ENCODE data around the gene PLXNA4. TPM values are rescaled to one million over a fixed set of nuclear protein-coding genes. Genes with fewer than 3 reads are reported as not detected.

Gene PLXNA4
- total and polyA plus RNA-seq, 2 experiments from 2014 or later, result 0.32 TPM; not detected in 1

DNA sequence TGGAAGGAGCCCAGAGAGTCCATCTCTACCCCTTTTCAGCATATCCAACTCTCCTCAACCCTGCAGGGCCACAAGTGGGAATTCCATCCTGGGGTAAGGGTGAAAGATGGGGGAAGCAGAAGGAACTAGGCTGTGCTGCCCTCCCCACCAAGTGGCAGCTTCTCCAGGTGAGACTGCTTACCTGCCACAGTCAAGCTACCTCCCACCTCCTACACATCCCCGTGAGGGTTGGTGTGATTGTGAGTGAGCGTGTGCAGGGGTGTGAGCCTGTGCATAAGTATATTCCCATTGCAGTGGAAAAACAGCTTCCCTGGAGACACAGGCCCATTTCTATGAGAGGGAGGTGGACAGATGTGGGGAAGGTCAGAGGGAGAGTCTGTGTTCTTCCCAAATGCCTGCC, 376.6 kb downstream of the PLXNA4 start:
- H3K4me1 ChIP-seq (ENCODE audit: insufficient read depth), result no peaks in the 10 kb centered on the region
- H4K20me1 ChIP-seq (ENCODE audit: insufficient read depth), result no peaks in the 10 kb centered on the region
- H3K79me2 ChIP-seq (ENCODE audit: insufficient read depth), result no peaks in the 10 kb centered on the region
- no peaks in the 10 kb centered on the region for H3K9me3 ChIP-seq (ENCODE audit: low read depth)
- TF ChIP-seq EZH2 (IDR thresholded peaks at IDR 0.05; ENCODE audit: insufficient read depth, poor library complexity, severe bottlenecking) (no peak), EZH2phosphoT487 (IDR thresholded peaks at IDR 0.05; ENCODE audit: insufficient read depth, low read depth) (no peak)
- H3K4me3 ChIP-seq, result no peak overlapping the region
- no peak overlapping the region for H3K27ac ChIP-seq
- H3K9ac ChIP-seq, result no peak overlapping the region
- in situ Hi-C loops (cut with MboI), result no loop called here
- no peaks in the 10 kb centered on the region for H3K36me3 ChIP-seq (ENCODE audit: low read depth)
- H2AFZ ChIP-seq, result no peak overlapping the region
- DNase-seq, result no peak
- peaks cover 11% of the 10 kb centered on the region; the same call in 1 of the 2 replicates for H3K27me3 ChIP-seq (replicated peaks; ENCODE audit: insufficient read depth)
- H3F3A ChIP-seq (ENCODE audit: insufficient read depth), result no peaks in the 10 kb centered on the region
- 59 to 60% methylated on average over 2 of the region's 2 CpGs for WGBS, 2 experiments (ENCODE audit: low coverage in 1 of 2, low lambda C conversion rate in 2 of 2, missing lambda C conversion rate in 2 of 2)
- H3K9me2 ChIP-seq (ENCODE audit: insufficient read depth), result no peaks in the 10 kb centered on the region
- H3K4me2 ChIP-seq (ENCODE audit: unreplicated experiment), result no peak overlapping the region

DNA sequence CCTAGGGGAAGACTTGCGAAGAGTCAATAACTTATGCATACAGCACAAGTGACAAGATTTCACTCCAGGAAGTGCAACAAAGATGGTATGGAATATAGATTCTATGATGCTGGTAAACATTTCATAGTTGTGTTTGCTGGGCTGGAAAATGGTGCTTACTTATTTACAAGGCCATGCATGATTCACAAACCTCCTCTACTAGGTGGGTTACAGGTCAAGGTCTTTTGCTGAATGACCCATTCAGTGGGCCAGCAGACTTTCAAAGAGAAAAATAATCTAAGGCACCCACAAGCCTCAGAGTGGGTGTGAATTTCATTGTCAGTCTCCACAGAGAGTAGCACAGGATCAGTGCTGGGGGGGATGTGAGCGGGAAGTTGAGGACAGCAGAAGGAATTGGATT, 378.5 kb downstream of the PLXNA4 start:
- Histone ChIP-seq H3K36me3 (ENCODE audit: low read depth) (no peaks in the 10 kb centered on the region), H2AFZ (no peak overlapping the region), H3F3A (ENCODE audit: insufficient read depth) (no peaks in the 10 kb centered on the region), H3K79me2 (ENCODE audit: insufficient read depth) (no peaks in the 10 kb centered on the region), H4K20me1 (ENCODE audit: insufficient read depth) (no peaks in the 10 kb centered on the region), H3K27ac (no peak overlapping the region), H3K4me3 (no peak overlapping the region), H3K9me2 (ENCODE audit: insufficient read depth) (no peaks in the 10 kb centered on the region), H3K4me2 (ENCODE audit: unreplicated experiment) (no peak overlapping the region), H3K4me1 (ENCODE audit: insufficient read depth) (no peaks in the 10 kb centered on the region), H3K27me3 (replicated peaks; ENCODE audit: insufficient read depth) (peaks cover 11% of the 10 kb centered on the region; the same call in 1 of the 2 replicates), H3K9ac (no peak overlapping the region), H3K9me3 (ENCODE audit: low read depth) (no peaks in the 10 kb centered on the region)
- in situ Hi-C loops (cut with MboI), result no loop called here
- DNase-seq, result no peak
- no peak for TF ChIP-seq EZH2 (IDR thresholded peaks at IDR 0.05; ENCODE audit: insufficient read depth, poor library complexity, severe bottlenecking)
- TF ChIP-seq EZH2phosphoT487 (IDR thresholded peaks at IDR 0.05; ENCODE audit: insufficient read depth, low read depth), result no peak
- 78 to 84% methylated on average over 2 of the region's 2 CpGs for WGBS, 2 experiments (ENCODE audit: low coverage in 1 of 2, low lambda C conversion rate in 2 of 2, missing lambda C conversion rate in 2 of 2)

DNA sequence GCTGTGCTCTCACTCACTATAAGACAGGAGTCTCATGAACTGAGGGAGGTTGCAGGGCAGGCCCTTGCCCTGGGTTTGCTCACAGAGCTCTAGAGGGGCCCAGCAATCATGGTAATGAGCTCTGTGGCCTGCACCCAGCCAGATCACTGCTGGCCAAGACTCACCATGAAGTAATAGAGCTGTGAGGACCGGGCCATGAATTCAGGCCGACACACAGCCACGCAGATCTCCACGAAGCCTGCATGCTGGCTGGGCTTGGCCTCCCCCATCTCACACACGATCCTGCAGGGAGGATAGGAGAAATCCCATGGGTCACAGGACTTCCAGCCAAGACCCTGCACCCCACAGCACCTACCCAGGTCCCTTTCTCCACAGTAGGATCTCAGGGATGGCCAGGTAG, 382.4 kb downstream of the PLXNA4 start:
- peaks cover 11% of the 10 kb centered on the region; the same call in 1 of the 2 replicates for H3K27me3 ChIP-seq (replicated peaks; ENCODE audit: insufficient read depth)
- 69 to 83% methylated on average over 5 of the region's 5 CpGs for WGBS, 2 experiments (ENCODE audit: low coverage in 1 of 2, low lambda C conversion rate in 2 of 2, missing lambda C conversion rate in 2 of 2)
- no peak overlapping the region for H3K4me3 ChIP-seq
- no peak overlapping the region for H2AFZ ChIP-seq
- H3F3A ChIP-seq (ENCODE audit: insufficient read depth), result no peaks in the 10 kb centered on the region
- H3K9me2 ChIP-seq (ENCODE audit: insufficient read depth), result no peaks in the 10 kb centered on the region
- in situ Hi-C loops (cut with MboI), result no loop called here
- H3K4me2 ChIP-seq (ENCODE audit: unreplicated experiment), result no peak overlapping the region
- no peak overlapping the region for H3K9ac ChIP-seq
- H3K36me3 ChIP-seq (ENCODE audit: low read depth), result no peaks in the 10 kb centered on the region
- no peaks in the 10 kb centered on the region for H3K4me1 ChIP-seq (ENCODE audit: insufficient read depth)
- H3K79me2 ChIP-seq (ENCODE audit: insufficient read depth), result no peaks in the 10 kb centered on the region
- DNase-seq, result no peak
- H3K27ac ChIP-seq, result no peak overlapping the region
- no peaks in the 10 kb centered on the region for H3K9me3 ChIP-seq (ENCODE audit: low read depth)
- TF ChIP-seq EZH2 (IDR thresholded peaks at IDR 0.05; ENCODE audit: insufficient read depth, poor library complexity, severe bottlenecking) (no peak), EZH2phosphoT487 (IDR thresholded peaks at IDR 0.05; ENCODE audit: insufficient read depth, low read depth) (no peak)
- no peaks in the 10 kb centered on the region for H4K20me1 ChIP-seq (ENCODE audit: insufficient read depth)

- no peak overlapping the region for H3K27ac ChIP-seq
Measured at GRCh38 chr7:132192809-132193208, 383.5 kb downstream of the PLXNA4 start.

GRCh38 chr7:132191418-132191817, 384.9 kb downstream of the PLXNA4 start:
- no peaks in the 10 kb centered on the region for H4K20me1 ChIP-seq (ENCODE audit: insufficient read depth)
- no peaks in the 10 kb centered on the region for H3K9me2 ChIP-seq (ENCODE audit: insufficient read depth)
- no peak overlapping the region for H3K9ac ChIP-seq
- H2AFZ ChIP-seq, result no peak overlapping the region
- 37% methylated on average over 3 of the region's 3 CpGs for WGBS, 2 experiments (ENCODE audit: low coverage in 1 of 2, low lambda C conversion rate in 2 of 2, missing lambda C conversion rate in 2 of 2)
- no peaks in the 10 kb centered on the region for H3F3A ChIP-seq (ENCODE audit: insufficient read depth)
- in situ Hi-C loops (cut with MboI), result no loop called here
- no peak overlapping the region for H3K4me3 ChIP-seq
- TF ChIP-seq EZH2phosphoT487 (IDR thresholded peaks at IDR 0.05; ENCODE audit: insufficient read depth, low read depth) (no peak), EZH2 (IDR thresholded peaks at IDR 0.05; ENCODE audit: insufficient read depth, poor library complexity, severe bottlenecking) (no peak)
- no peaks in the 10 kb centered on the region for H3K9me3 ChIP-seq (ENCODE audit: low read depth)
- no peak for DNase-seq
- H3K36me3 ChIP-seq (ENCODE audit: low read depth), result no peaks in the 10 kb centered on the region
- no peak overlapping the region for H3K27ac ChIP-seq
- H3K4me1 ChIP-seq (ENCODE audit: insufficient read depth), result no peaks in the 10 kb centered on the region
- no peaks in the 10 kb centered on the region for H3K79me2 ChIP-seq (ENCODE audit: insufficient read depth)
- 0 out of 2 replicates have a peak, but pooled peaks cover 11% of the 10 kb centered on the region for H3K27me3 ChIP-seq (replicated peaks; ENCODE audit: insufficient read depth)
- H3K4me2 ChIP-seq (ENCODE audit: unreplicated experiment), result no peak overlapping the region

More at GRCh38 chr7:132192809-132193208, 383.5 kb downstream of the PLXNA4 start:
- Histone ChIP-seq H2AFZ (no peak overlapping the region), H3K4me1 (ENCODE audit: insufficient read depth) (no peaks in the 10 kb centered on the region), H3K4me2 (ENCODE audit: unreplicated experiment) (no peak overlapping the region), H3K9me2 (ENCODE audit: insufficient read depth) (no peaks in the 10 kb centered on the region), H3F3A (ENCODE audit: insufficient read depth) (no peaks in the 10 kb centered on the region), H4K20me1 (ENCODE audit: insufficient read depth) (no peaks in the 10 kb centered on the region), H3K4me3 (no peak overlapping the region), H3K9me3 (ENCODE audit: low read depth) (no peaks in the 10 kb centered on the region), H3K79me2 (ENCODE audit: insufficient read depth) (no peaks in the 10 kb centered on the region), H3K36me3 (ENCODE audit: low read depth) (no peaks in the 10 kb centered on the region), H3K27me3 (replicated peaks; ENCODE audit: insufficient read depth) (peaks cover 11% of the 10 kb centered on the region; the same call in 1 of the 2 replicates), H3K9ac (no peak overlapping the region)
- TF ChIP-seq EZH2 (IDR thresholded peaks at IDR 0.05; ENCODE audit: insufficient read depth, poor library complexity, severe bottlenecking) (no peak), EZH2phosphoT487 (IDR thresholded peaks at IDR 0.05; ENCODE audit: insufficient read depth, low read depth) (no peak)
- in situ Hi-C loops (cut with MboI), result no loop called here
- no peak for DNase-seq

All from GM23248 (cell line).